ENCODE results near the gene C11orf54. TPM values are rescaled to one million over a fixed set of nuclear protein-coding genes. Genes with fewer than 3 reads are reported as not detected.

C11orf54 gene
- total RNA-seq, 1 donor, result 17.7 TPM

- H3K4me3 ChIP-seq (ENCODE audit: insufficient read depth, low read length), result no peak overlapping the region
- TF ChIP-seq, protein P1, sequence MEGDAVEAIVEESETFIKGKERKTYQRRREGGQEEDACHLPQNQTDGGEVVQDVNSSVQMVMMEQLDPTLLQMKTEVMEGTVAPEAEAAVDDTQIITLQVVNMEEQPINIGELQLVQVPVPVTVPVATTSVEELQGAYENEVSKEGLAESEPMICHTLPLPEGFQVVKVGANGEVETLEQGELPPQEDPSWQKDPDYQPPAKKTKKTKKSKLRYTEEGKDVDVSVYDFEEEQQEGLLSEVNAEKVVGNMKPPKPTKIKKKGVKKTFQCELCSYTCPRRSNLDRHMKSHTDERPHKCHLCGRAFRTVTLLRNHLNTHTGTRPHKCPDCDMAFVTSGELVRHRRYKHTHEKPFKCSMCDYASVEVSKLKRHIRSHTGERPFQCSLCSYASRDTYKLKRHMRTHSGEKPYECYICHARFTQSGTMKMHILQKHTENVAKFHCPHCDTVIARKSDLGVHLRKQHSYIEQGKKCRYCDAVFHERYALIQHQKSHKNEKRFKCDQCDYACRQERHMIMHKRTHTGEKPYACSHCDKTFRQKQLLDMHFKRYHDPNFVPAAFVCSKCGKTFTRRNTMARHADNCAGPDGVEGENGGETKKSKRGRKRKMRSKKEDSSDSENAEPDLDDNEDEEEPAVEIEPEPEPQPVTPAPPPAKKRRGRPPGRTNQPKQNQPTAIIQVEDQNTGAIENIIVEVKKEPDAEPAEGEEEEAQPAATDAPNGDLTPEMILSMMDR (IDR thresholded peaks at IDR 0.05; ENCODE audit: extremely low read depth, low read depth, low read length), result no peak
- H4K20me1 ChIP-seq (ENCODE audit: insufficient read depth, low read length), result no peaks in the 10 kb centered on the region
- H3K4me2 ChIP-seq (ENCODE audit: insufficient read depth, low read length), result no peak overlapping the region
- H3K79me2 ChIP-seq (ENCODE audit: insufficient read depth, low read length), result no peaks in the 10 kb centered on the region
- H2AFZ ChIP-seq (ENCODE audit: low read length), result no peak overlapping the region
- peaks cover 18% of the 10 kb centered on the region for H3K36me3 ChIP-seq (ENCODE audit: insufficient read depth, low read length)
- H3K27ac ChIP-seq (ENCODE audit: low read depth, low read length), result no peak overlapping the region
- H3K27me3 ChIP-seq (ENCODE audit: insufficient read depth, low read length), result no peaks in the 10 kb centered on the region
- H3K4me1 ChIP-seq (ENCODE audit: insufficient read depth, low read length), result no peaks in the 10 kb centered on the region
- DNase-seq (ENCODE audit: insufficient read length, low spot score, missing footprints), result no peak
- no peaks in the 10 kb centered on the region for H3K9me3 ChIP-seq (ENCODE audit: low read depth, low read length)
Measured at GRCh38 chr11:93720522-93720921, 20.9 kb upstream of the C11orf54 start.

- no peak for DNase-seq (ENCODE audit: insufficient read length, low spot score, missing footprints)
Measured at GRCh38 chr11:93724089-93724488, 17.4 kb upstream of the C11orf54 start.

GRCh38 chr11:93727985-93728791 is 13.3 kb upstream of the C11orf54 start:
- Histone ChIP-seq H3K27me3 (ENCODE audit: insufficient read depth, low read length) (no peaks in the 10 kb centered on the region), H4K20me1 (ENCODE audit: insufficient read depth, low read length) (peaks cover 11% of the 10 kb centered on the region), H3K4me2 (ENCODE audit: insufficient read depth, low read length) (no peak overlapping the region), H2AFZ (ENCODE audit: low read length) (no peak overlapping the region), H3K4me3 (ENCODE audit: insufficient read depth, low read length) (no peak overlapping the region), H3K36me3 (ENCODE audit: insufficient read depth, low read length) (peaks cover 66% of the 10 kb centered on the region), H3K9me3 (ENCODE audit: low read depth, low read length) (no peaks in the 10 kb centered on the region), H3K79me2 (ENCODE audit: insufficient read depth, low read length) (no peaks in the 10 kb centered on the region), H3K4me1 (ENCODE audit: insufficient read depth, low read length) (no peaks in the 10 kb centered on the region), H3K27ac (ENCODE audit: low read depth, low read length) (no peak overlapping the region)
- TF ChIP-seq, protein P1 (IDR thresholded peaks at IDR 0.05; ENCODE audit: extremely low read depth, low read depth, low read length), result no peak
- DNase-seq (ENCODE audit: insufficient read length, low spot score, missing footprints), result no peak

More at GRCh38 chr11:93724089-93724488, 17.4 kb upstream of the C11orf54 start:
- Histone ChIP-seq H3K27ac (ENCODE audit: low read depth, low read length) (no peak overlapping the region), H2AFZ (ENCODE audit: low read length) (no peak overlapping the region), H3K27me3 (ENCODE audit: insufficient read depth, low read length) (no peaks in the 10 kb centered on the region), H4K20me1 (ENCODE audit: insufficient read depth, low read length) (no peaks in the 10 kb centered on the region), H3K4me2 (ENCODE audit: insufficient read depth, low read length) (no peak overlapping the region), H3K9me3 (ENCODE audit: low read depth, low read length) (no peaks in the 10 kb centered on the region), H3K4me1 (ENCODE audit: insufficient read depth, low read length) (no peaks in the 10 kb centered on the region), H3K79me2 (ENCODE audit: insufficient read depth, low read length) (no peaks in the 10 kb centered on the region), H3K36me3 (ENCODE audit: insufficient read depth, low read length) (peaks cover 32% of the 10 kb centered on the region), H3K4me3 (ENCODE audit: insufficient read depth, low read length) (no peak overlapping the region)
- TF ChIP-seq, protein P1 (IDR thresholded peaks at IDR 0.05; ENCODE audit: extremely low read depth, low read depth, low read length), result no peak

- Histone ChIP-seq H3K27me3 (ENCODE audit: insufficient read depth, low read length) (no peaks in the 10 kb centered on the region), H3K4me2 (ENCODE audit: insufficient read depth, low read length) (no peak overlapping the region), H3K27ac (ENCODE audit: low read depth, low read length) (no peak overlapping the region), H4K20me1 (ENCODE audit: insufficient read depth, low read length) (peaks cover 15% of the 10 kb centered on the region), H3K9me3 (ENCODE audit: low read depth, low read length) (no peaks in the 10 kb centered on the region), H3K36me3 (ENCODE audit: insufficient read depth, low read length) (peaks cover 68% of the 10 kb centered on the region), H3K79me2 (ENCODE audit: insufficient read depth, low read length) (no peaks in the 10 kb centered on the region), H3K4me1 (ENCODE audit: insufficient read depth, low read length) (no peaks in the 10 kb centered on the region), H2AFZ (ENCODE audit: low read length) (no peak overlapping the region), H3K4me3 (ENCODE audit: insufficient read depth, low read length) (no peak overlapping the region)
- TF ChIP-seq, protein P1 (IDR thresholded peaks at IDR 0.05; ENCODE audit: extremely low read depth, low read depth, low read length), result no peak
- no peak for DNase-seq (ENCODE audit: insufficient read length, low spot score, missing footprints)
Measured at GRCh38 chr11:93728792-93729128, 12.7 kb upstream of the C11orf54 start.
